DMS153 treated with DMSO at 0.1 percent for 48 hours (cell line): ENCODE results near the gene CREM.

Source experiments
- DNase-seq: peaks from one replicate; lab custom pipeline; 2025; ENCODE audit not compliant: unreplicated experiment; lab: John Stamatoyannopoulos, UW

The CREM gene

DNA sequence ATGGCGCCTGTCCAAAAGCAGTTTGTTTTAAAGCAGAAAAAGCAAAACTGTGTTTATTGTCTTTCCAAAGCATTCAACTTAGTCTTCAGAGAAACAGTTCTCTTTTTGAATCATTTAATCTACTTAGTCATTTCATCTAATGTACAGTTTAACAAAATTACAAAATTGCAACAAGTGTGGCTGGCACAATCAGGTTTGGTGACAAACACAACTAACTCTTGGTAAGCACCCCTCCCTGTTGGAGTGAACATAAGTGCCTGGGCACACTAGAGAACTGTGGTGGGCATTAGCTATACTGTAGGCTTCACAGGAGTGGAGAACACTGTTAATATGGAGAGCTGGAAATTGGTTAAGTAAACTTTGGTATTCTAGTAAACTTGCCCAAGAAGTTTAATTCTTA lies 6.9 kb downstream of the CREM start:
- DNase-seq = no peak

DNA sequence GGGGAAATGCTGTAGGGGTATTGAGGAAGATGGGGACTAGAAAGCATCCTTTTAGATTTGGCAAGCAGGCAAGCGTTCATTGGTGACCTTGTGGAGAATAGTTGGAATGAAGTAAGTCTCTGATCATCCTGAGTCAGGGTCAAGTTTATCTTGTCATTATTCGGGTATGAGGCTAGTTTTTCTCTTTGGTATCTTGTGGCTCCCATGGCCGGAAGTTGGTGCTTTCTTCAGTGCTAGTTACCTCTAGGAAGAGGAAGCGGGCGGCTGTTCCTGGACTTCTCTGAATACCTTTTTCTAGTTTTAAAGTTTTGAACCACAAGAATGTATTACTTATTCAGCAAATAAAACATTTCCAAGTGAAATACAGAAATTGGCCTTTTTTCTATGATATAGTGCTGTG lies 9.2 kb downstream of the CREM start:
- no peak for DNase-seq

DNA sequence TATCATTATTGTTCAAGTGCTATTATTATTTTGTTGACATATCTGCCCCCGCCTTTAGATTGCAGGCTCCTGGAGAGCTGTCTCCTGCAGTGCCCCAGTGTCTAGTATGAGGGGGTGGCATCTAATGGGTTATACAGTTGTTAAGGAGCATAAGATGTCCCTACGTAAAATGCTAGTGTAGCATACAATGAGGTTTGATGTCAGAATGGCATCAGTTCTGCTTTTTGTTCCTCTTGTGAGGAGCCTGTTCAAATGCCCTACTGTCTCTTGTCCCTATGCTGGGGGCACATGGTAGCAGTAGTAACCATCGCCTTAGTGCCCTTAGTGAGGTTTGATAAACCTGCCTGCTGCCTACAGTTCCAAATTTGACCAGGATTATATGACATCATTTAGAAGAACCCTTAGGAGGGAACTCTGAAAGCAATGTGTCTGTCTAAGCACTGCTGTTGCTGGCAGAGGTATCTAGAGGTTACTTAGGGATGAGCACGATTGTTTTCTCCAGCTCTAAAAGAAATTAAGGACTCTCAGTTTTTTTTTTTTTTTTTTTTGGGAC lies 9.7 kb downstream of the CREM start:
- DNase-seq = no peak

DNA sequence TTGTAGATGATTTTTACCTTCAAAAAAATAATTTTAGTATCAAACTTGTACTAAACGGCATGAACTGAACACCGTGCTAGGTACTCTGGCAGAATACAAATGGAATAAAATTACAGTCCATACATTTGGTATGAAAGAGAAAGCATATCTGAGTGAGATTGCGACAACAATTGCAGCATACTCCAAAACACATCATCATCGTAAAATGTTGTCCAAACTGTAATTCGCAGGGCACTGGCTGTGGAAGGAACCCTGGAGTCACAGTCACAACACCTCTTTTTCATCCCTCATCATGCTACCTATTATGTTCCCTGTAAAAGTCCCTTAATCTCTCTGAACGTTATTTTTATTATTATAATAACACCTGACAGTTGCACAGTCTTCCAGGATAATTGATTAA lies 13.5 kb downstream of the CREM start:
- no peak for DNase-seq

DNA sequence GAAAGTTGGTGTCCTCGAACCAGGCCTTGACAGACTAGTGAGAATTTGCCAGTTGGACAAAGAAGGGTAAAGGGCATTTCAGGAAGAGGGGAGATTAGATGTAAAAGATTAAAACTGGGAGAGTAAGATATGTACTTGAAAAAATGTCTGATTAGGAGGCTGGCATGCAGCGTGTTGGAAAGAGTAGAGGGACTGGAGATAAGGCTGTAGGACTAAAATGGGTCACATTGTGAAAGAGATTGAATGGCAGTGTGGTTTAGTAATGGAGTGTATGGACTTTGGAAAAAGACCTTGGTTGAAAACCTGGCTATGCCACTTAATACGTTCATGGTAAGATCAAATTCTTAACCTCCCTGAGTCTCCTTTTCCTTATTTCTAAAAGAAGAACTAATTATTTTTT lies 14.1 kb downstream of the CREM start:
- no peak for DNase-seq

DNA sequence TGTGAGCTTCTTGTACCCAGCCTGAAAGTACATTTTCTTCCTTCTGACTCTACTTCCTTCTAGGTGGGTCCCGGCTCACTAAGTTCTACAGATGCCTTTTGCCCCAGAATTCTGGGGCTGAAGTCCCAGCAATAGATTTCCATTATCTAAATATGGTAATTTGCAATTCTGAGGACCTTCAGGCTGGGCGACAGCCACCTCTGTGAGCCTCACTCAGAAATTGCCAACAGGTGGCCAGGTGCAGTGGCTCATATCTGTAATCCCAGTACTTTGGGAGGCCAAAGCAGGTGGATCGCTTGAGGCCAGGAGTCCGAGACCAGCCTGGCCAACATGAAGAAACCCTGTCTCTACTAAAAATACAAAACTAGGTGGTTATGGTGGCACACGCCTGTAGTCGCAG lies 23.7 kb downstream of the CREM start:
- no peak for DNase-seq

DNA sequence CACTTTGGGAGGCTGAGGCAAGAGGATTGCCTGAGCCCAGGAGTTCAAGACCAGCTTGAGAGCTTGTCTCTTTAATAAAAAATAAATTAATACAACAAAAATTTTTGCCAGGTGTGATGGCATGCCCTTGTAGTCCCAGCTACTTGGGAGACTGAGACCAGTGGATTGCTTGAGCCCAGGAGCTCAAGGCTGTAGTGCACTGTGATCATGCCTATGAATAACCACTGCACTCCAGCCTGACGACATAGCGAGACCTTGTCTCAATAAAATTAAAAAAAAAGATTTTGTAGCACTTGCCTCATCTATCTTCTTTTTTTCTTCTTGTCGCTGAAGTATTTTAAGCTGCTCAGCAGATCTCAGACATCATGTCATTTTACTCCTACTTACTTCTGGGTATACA lies 26.3 kb downstream of the CREM start:
- no peak for DNase-seq

DNA sequence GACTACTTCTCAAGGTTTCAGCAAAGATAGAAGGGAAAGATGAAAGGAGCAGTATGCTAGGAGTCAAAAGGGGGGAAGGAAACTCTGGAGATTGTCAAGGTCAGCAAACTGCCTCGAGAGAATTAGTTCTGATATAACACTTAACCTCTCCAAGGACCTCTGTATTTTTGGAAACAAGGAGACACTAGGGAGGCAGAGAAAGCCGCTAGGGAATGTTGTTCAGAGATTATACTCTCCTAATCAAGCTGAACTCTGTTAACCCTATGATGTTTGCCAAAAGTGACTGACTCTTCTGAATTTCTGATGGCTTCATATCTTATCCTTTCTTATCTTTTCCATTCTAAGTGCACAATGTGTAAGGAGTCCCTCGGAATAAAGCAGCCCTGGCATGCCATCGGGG lies 27.1 kb downstream of the CREM start:
- no peak for DNase-seq

DNA sequence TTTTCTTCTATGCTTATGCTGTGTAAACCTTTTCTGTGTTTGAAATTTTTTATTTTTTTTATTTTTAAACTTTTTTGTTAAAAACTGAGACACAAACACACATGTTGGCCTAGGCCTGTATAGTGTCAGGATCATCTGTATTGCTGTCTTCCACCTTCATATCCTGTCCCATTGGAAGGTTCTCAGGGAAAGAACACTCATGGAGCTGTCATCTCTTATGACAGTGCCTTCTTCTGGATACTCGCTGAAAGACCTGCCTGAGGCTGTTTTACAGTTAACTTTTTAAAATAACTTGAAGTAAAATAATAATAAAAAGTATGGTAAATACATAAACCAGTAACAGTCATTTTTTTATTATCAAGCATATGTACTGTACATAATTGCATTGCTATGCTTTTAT lies 34.1 kb downstream of the CREM start:
- DNase-seq = no peak

DNA sequence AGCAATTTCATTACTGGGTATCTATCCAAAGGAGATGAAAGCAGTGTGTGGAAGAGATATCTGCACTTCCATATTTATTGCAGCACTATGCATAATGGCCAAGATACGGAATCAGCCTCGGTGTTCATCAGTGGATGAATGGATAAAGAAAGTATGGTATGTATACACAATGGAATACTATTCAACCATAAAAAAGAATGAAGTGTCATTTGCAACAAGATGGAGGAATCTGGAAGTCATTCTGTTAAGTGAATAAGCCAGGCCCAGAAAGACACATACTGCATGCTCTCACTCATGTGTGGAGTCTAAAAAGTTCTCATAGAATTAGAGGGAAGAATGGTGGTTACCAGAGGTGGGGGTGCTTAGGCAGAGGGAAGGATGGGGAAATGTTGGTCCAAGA lies 35.3 kb downstream of the CREM start:
- DNase-seq = no peak

DNA sequence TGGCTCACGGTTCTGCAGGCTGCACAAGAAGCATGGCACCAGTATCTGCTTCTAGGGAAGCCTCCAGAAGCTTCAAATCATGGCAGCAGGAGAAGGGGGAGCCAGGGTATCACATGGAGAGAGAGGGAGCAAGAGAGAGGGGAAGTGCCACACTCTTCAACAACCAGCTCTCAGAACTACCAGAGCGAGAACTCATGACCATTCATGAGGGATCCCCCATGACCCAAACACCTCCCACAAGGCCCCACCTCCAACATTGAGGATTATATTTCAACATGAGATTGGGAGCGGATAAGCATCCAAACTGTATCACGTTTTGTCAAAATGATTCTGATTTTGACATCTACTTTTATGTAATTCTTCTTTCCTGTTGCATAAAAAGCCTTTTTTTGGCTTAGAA lies 38.5 kb downstream of the CREM start:
- DNase-seq = no peak

DNA sequence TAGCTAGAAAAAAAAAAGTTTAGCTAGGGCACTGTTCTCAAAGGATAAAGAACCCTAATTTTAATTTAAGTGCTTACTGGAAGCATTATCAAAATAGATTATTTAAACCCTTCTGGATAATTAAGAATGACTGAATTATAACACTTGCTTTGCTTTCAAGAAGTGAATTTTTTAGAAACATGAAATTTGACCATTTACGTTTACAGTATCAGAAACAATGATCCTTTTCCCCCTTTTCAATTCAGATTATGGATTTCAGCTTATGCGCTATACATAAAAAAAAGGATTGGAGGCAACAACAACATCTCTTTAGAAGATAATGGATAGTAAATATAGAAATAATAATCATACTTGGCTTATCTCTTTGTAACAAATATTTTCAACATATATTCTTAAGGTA lies 39.2 kb downstream of the CREM start:
- DNase-seq = no peak

DNA sequence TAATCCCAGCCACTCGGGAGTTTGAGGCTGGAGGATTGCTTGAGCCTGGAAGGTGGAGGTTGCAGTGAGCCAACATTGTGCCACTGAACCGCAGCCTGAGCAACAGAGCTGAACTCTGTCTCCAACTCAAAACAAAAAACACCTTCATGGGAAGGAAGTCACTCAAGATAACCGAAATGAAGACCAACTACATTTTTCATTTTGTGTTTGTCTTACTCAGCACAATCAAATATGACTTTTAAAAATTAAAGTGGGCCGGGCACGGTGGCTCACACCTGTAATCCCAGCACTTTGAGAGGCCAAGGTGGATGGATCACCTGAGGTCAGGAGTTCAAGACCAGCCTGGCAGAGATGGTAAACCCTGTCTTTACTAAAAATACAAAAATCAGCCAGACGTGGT lies 40.0 kb downstream of the CREM start:
- no peak for DNase-seq

DNA sequence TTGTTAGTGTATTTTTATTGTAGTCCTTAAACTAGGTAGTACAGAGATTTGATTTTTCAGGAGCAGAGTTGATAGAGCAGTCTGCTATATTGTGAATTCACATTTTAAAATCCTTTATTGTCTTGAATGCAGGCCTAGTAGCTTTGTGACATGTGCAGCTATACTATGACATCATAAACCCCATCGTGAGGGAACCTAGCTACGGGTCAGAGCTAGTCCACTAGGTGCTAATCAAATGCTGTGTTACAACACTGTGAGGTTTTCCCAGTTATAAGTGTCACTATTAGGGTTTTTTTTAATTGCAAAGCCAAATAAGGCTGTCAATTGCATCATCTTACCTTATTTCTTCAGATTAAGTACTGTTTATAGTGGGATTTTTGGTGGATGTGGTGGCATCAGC lies 40.7 kb downstream of the CREM start:
- DNase-seq = no peak

DNA sequence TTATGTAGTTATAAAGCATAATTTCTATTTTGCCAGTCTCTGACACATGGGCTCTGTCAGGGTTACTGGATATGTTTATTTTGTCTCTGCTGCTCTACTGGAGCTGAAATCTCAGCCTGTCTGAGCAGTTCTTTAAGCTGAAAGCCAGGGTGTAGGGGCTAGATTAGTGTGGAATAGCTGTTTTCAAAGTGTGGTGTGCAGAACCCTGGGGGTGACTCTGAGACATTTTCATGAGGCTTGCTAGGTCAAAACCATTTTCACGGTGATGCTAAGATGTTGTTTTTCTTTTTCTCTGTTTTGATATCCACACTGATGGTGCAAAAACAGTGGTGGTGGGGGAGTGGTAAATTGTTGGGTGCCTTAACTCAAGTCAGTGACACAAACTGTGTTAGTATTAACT lies 45.5 kb downstream of the CREM start:
- no peak for DNase-seq

DNA sequence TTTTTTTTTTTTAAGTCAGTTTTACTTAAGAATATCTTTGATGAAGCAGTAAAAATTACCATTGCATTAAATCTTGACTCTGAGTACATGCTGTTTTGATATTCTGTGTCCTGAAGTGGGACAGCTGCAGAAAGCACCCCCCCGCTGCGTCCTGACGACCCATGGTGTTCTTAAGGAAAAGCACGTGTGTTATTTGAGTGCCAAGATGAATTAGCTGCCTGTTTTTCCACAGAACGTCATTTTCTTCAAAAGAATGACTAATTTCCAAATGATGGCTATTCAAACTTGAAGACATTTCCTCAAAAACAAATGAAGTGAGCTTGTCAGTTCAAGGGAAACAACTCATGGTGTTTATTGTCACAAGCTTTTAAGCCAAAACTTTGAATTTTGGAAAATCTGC lies 45.9 kb downstream of the CREM start:
- DNase-seq = no peak

DNA sequence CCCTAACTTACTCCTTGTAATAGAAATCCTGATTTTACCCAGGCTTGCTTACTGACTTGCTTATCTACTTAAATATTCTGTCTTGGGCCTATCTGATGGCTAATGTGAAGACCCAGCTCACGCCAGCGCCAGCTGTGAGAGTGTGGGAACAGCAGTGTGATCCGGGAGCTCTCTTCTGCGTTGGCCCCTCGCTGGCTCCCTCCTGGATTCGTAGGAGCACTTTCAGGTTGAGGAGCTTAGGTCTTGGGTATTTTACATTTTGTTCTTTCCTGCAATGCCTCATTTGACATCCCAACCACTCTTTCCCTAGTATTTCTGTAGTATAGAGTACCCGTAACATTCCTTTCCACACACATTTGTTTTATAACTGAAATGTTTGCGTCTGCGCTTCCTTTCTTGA lies 51.7 kb downstream of the CREM start:
- no peak for DNase-seq

DNA sequence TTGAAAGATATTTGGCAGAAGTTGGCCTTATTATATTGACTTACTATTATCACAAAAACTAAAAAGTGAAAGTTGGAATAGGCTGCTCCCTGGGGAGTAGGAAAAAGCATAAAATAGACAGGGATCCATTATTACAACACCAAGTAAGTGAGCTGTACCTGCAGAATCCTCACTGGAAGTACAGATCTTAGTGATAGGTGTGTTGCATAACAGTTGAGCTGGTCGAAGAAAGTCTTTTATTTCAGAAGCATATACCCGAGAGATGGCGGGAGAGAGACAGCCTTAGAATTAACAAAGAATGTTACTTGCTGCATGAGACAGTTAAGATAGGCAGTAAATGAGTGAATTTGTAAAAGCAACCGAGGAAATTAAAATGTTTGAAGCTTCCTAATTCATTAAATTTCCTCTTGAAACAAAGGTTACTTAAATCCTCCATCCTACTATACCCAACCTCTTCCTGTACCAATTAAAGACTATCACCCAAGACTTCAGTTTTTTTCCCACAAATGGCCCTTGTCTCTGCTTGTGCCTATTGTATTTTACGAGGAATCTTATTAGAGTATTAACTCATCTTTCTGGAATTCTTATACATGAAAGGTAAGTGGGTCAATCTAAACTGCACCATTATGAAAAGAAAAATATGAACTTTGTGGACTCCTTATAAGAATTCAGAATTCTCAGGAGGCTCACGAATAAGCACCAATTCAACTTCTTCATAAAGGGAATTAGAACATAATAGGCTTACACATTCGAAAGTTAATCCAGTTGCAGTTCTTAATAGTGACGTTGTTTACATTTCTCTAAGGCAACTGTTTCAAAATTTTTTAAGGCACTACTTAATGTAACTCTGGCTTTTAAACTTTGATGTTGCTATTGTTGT lies 56.2 kb downstream of the CREM start:
- DNase-seq = no peak

DNA sequence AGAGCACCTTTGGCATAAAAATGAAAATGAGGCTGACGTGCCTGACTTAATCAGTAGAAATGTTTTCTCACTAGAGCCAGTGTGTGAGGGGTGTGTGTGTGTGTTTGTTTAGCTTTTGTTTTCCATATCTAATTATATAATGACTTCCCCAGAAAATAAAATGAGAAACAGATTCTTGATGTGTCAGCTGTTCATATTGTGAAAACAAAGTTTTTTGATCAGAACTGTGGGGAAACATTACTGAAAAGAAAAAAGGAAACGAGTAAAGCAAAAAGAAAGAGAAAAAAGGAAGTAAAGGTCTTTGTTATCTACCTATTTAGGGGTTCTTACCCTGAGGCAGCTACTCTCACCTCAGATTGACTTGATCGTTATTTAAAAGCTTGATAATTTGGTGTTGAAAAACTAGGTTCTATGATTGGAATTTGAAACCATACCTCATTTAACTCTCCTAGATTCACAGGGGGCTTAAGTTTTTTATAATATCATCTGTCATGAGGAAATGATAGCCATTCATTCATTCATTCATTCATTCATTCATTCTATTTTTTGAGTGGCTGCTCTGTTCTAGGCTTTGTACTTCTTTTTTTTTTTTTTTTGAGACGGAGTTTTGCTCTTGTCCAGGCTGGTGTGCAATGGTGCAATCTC lies 58.0 kb downstream of the CREM start:
- DNase-seq = no peak

DNA sequence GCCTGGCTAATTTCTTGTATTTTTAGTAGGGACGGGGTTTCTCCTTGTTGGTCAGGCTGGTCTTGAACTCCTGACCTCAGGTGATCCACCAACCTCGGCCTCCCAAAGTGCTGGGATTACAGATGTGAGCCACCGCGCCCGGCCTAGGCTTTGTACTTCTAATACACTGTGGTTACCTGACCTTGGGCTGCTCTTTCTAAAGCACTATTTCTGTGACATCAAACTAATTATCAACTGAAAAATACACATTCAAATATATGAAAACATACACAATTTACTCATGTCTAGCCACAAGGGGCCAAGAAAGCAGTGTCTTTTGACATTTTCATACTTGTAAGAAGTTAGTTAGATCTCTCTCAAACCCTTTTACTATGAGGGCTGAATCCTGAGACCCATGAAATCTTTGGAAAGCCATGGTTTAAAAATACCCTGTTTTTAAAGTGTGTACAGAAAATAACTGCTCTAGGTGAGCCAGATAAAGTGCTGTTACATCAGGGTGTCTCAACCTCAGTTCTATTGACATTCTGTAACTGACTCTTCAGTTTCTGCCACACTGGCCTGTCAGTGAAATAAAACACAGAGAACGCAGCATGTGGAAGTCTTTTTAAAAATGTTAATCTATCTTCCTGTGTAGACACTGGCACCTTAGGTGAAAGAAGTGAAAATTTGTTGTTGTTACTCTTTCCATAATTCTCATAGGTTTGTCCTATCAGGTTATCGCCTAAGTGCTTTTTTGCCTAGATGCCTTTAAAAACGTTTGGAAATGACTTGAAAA lies 58.8 kb downstream of the CREM start:
- no peak for DNase-seq

DNA sequence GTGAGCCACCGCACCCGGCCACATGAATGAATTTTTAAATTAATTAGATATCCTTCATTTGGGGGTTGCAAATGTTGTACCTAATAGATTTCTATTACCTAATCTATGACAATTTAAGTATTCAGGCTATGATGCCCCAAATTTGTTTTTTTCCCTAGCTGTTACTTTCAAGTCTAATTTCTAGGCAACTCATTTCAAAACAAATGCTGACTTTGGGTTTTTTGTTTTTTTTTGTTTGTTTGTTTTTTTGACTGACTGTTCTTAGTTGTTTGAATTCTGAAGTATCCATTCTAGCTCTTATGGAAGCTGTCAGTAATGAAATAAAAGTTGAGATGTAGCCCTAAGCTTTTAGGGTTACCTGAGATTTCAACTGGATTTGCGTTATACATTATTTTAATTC lies 62.3 kb downstream of the CREM start:
- no peak for DNase-seq

DNA sequence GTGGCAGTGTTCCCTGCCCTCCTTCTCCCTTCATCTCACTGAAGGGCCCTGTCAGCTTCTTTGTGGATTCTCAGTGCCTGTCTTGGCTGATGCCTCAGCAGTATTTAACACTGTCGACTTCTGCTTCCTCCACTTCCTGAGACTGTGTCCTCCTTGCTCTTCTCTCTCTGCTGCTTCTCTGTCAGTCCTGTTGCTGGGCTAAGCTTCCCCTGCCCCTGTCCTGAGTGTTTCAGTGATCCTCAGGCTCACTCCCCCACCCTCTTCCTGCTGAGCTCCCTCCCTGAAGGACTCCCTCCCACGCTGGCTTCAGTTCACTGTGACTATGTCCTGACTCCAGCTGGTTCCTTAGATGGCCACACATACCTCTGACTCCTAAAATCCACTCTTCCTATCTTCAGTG lies 64.9 kb downstream of the CREM start:
- DNase-seq = no peak
